Measurements from ENCODE around the gene KRT33A. TPM values are rescaled to one million over a fixed set of nuclear protein-coding genes. Genes with fewer than 3 reads are reported as not detected.

The KRT33A gene
- total and polyA plus RNA-seq, 12 donors, result not detected

GRCh38 chr17:41302981-41303380 lies 47.6 kb downstream of the KRT33A start:
- WGBS, 4 donors, result 70 to 89% (median 77%) methylated on average over 4 of the region's 4 CpGs
- H3K4me1 ChIP-seq (replicated peaks in 1 of 2), result no peaks in the 10 kb centered on the region
- no peak for DNase-seq
- no peaks in the 10 kb centered on the region for H3K36me3 ChIP-seq (replicated peaks in 1 of 2)
- intact Hi-C loops (cut with DNase I), result no loop called here
- H3K27ac ChIP-seq, result no peak overlapping the region
- TF ChIP-seq CTCF (IDR thresholded peaks at IDR 0.05) (no peak), POLR2A (IDR thresholded peaks at IDR 0.05) (no peak)
- no peak overlapping the region for H3K4me3 ChIP-seq
- H3K27me3 ChIP-seq, result no peaks in the 10 kb centered on the region
- no peaks in the 10 kb centered on the region for H3K9me3 ChIP-seq (replicated peaks in 1 of 3)

GRCh38 chr17:41301916-41302901 lies 48.4 kb downstream of the KRT33A start, which contains the start of gene KRTAP29-1:
TSS of gene KRTAP29-1 (minus strand) at chr17:41302851. CDS start at chr17:41302851, 0 bp downstream.
- no peak within 1 kb of the TSS for H3K27ac ChIP-seq
- no peak within 1 kb of the TSS for H3K4me3 ChIP-seq
- H3K27me3 ChIP-seq, result no peaks in the 10 kb centered on the region
- TF ChIP-seq CTCF (IDR thresholded peaks at IDR 0.05), result no peak
- no peak for TF ChIP-seq POLR2A (IDR thresholded peaks at IDR 0.05)
- no peaks in the 10 kb centered on the region for H3K9me3 ChIP-seq (replicated peaks in 1 of 3)
- intact Hi-C loops (cut with DNase I), result no loop called here
- DNase-seq, result peak in 1 of 7 donors; percentile 69
- WGBS, 4 donors, result 64 to 70% (median 69%) methylated on average over 9 to 11 of the region's 11 CpGs
- H3K4me1 ChIP-seq (replicated peaks in 1 of 2), result no peaks in the 10 kb centered on the region
- no peaks in the 10 kb centered on the region for H3K36me3 ChIP-seq (replicated peaks in 1 of 2)

- no peaks in the 10 kb centered on the region for H3K36me3 ChIP-seq (replicated peaks in 1 of 2)
- H3K4me3 ChIP-seq, result no peak overlapping the region
- WGBS, 4 donors, result 57 to 78% (median 64%) methylated on average over 5 of the region's 5 CpGs
- DNase-seq, result no peak
- H3K27ac ChIP-seq, result no peak overlapping the region
- no peaks in the 10 kb centered on the region for H3K4me1 ChIP-seq (replicated peaks in 1 of 2)
- intact Hi-C loops (cut with DNase I), result no loop called here
- H3K9me3 ChIP-seq (replicated peaks in 1 of 3), result no peaks in the 10 kb centered on the region
- no peaks in the 10 kb centered on the region for H3K27me3 ChIP-seq
- no peak for TF ChIP-seq CTCF (IDR thresholded peaks at IDR 0.05)
- no peak for TF ChIP-seq POLR2A (IDR thresholded peaks at IDR 0.05)
Measured at GRCh38 chr17:41301204-41301790, 49.3 kb downstream of the KRT33A start.

GRCh38 chr17:41298458-41299135 lies 52.0 kb downstream of the KRT33A start:
- H3K4me3 ChIP-seq, result no peak overlapping the region
- DNase-seq, result no peak
- H3K4me1 ChIP-seq (replicated peaks in 1 of 2), result no peaks in the 10 kb centered on the region
- H3K9me3 ChIP-seq (replicated peaks in 1 of 3), result no peaks in the 10 kb centered on the region
- no peak overlapping the region for H3K27ac ChIP-seq
- TF ChIP-seq POLR2A (IDR thresholded peaks at IDR 0.05) (no peak), CTCF (IDR thresholded peaks at IDR 0.05) (no peak)
- no peaks in the 10 kb centered on the region for H3K27me3 ChIP-seq
- no peaks in the 10 kb centered on the region for H3K36me3 ChIP-seq (replicated peaks in 1 of 2)
- WGBS, 4 donors, result 85 to 91% (median 88%) methylated on average over 20 of the region's 20 CpGs
- intact Hi-C loops (cut with DNase I), result no loop called here
